GM12878 (cell line): ENCODE data around the gene TRPT1. TPM values are rescaled to one million over a fixed set of nuclear protein-coding genes. Genes with fewer than 3 reads are reported as not detected.

Source experiments
- ATAC-seq: fragments of 200-7000 bp; cut with Tn5 transposase; 3 replicates; pipeline ENCODE4 v1.9.1; 2020; ENCODE audit warnings: mild to moderate bottlenecking, moderate library complexity
- BruUV-seq: library from RNA; stranded (reverse); fragments of 400-500 nt; replicated peaks from 2 replicates; lab custom pipeline; 2021; lab: Mats Ljungman, UMichigan
- CTCF ChIA-PET: fragments of 300-600 bp; sonication (Branson Sonifier 250); formaldehyde crosslinking; extraction: SDS; loops from one replicate; lab custom pipeline; 2021; ENCODE audit warnings: inconsistent platforms; lab: Yijun Ruan, JAX
- POLR2A ChIA-PET: fragments of 350-600 bp; formaldehyde crosslinking; extraction: SDS; loops from one replicate; lab custom pipeline; 2021; ENCODE audit warnings: inconsistent platforms; lab: Charles Lee
- RAD21 ChIA-PET: fragments of 300-600 bp; sonication (Branson Sonifier 250); formaldehyde crosslinking; loops from one replicate; lab custom pipeline; 2023; ENCODE audit warnings: antibody characterized with exemption; ENCODE audit not compliant: unreplicated experiment; lab: Charles Lee
- SMC1A ChIA-PET: fragments of 300-600 bp; sonication (Branson Sonifier 250); formaldehyde crosslinking; loops from one replicate; lab custom pipeline; 2023; ENCODE audit not compliant: unreplicated experiment, uncharacterized antibody; lab: Charles Lee
- DNase-seq: peaks from one replicate; pipeline ENCODE4 v3.0.0-alpha.2; 2011; ENCODE audit warnings: low read depth, low spot score
- FAIRE-seq: peaks from 3 replicates; lab custom pipeline; 2011; peaks lifted over from hg19 to GRCh38; lab: Jason Lieb, UNC
- H2AFZ ChIP-seq: 2 replicates; pipeline ENCODE4 v1.6.0; 2011; ENCODE audit warnings: low read depth, low read length, control low read depth; ENCODE audit not compliant: control insufficient read depth
- H3K27ac ChIP-seq: 2 replicates; pipeline ENCODE4 v1.5.1; 2011; ENCODE audit warnings: control low read depth; ENCODE audit not compliant: control insufficient read depth, insufficient read depth
- H3K27me3 ChIP-seq, 2 experiments: replicated peaks in 1 of 2; 2 replicates each; pipeline versions ENCODE4 v1.6.0 to v1.6.1; 2011; ENCODE audit warnings: low read length in 1 of 2; ENCODE audit not compliant: control insufficient read depth in 2 of 2, insufficient read depth in 2 of 2
- H3K36me3 ChIP-seq, 2 experiments: 2 replicates each; pipeline ENCODE4 v1.5.1; 2011; ENCODE audit warnings: low read length in 1 of 2; ENCODE audit not compliant: control insufficient read depth in 2 of 2, insufficient read depth in 2 of 2
- H3K4me1 ChIP-seq: 2 replicates; pipeline ENCODE4 v1.6.1; 2011; ENCODE audit warnings: mild to moderate bottlenecking, low read length, moderate library complexity, mixed read lengths; ENCODE audit not compliant: control insufficient read depth, insufficient read depth
- H3K4me2 ChIP-seq: 2 replicates; pipeline ENCODE4 v1.6.0; 2011; ENCODE audit warnings: control low read depth; ENCODE audit not compliant: control insufficient read depth, insufficient read depth
- H3K4me3 ChIP-seq: fragments of 200-600 bp; sonication (generic); 2 replicates; pipeline ENCODE4 v1.5.1; 2016
- H3K79me2 ChIP-seq: 2 replicates; pipeline ENCODE4 v1.6.0; 2011; ENCODE audit warnings: low read length; ENCODE audit not compliant: control insufficient read depth, insufficient read depth
- H3K9ac ChIP-seq: 2 replicates; pipeline ENCODE4 v1.8.0; 2011; ENCODE audit warnings: low read length, control low read depth, mixed read lengths; ENCODE audit not compliant: control insufficient read depth, insufficient read depth
- H3K9me3 ChIP-seq: replicated peaks from 3 replicates; pipeline ENCODE4 v1.5.1; 2011; ENCODE audit warnings: mild to moderate bottlenecking, low read length; ENCODE audit not compliant: control insufficient read depth, insufficient read depth
- H4K20me1 ChIP-seq: 2 replicates; pipeline ENCODE4 v1.6.0; 2011; ENCODE audit not compliant: control insufficient read depth, insufficient read depth
- CBFB ChIP-seq: IDR thresholded peaks from 2 replicates; pipeline ENCODE4 v1.6.1; 2016; ENCODE audit warnings: antibody characterized with exemption, low read depth
- HSF1 ChIP-seq: fragments of 150-350 bp; IDR thresholded peaks from 2 replicates; pipeline ENCODE4 v1.6.1; 2014; ENCODE audit warnings: mild to moderate bottlenecking, low read depth, low read length
- KLF5 ChIP-seq: fragments of 450-650 bp; IDR thresholded peaks from 2 replicates; pipeline ENCODE4 v1.6.1; 2014; ENCODE audit warnings: mild to moderate bottlenecking; ENCODE audit not compliant: partially characterized antibody
- POLR2A ChIP-seq: IDR thresholded peaks from 2 replicates; pipeline ENCODE4 v1.6.1; 2011; ENCODE audit warnings: low read depth, mild to moderate bottlenecking, low read length
- WGBS: methylation state at CpG from one replicate; pipeline ENCODE4 v1.1.6; 2016; ENCODE audit warnings: low lambda C conversion rate; ENCODE audit not compliant: insufficient replicate concordance, insufficient coverage; ENCODE audit errors: missing lambda C conversion rate; 5-methylcytosine and 5-hydroxymethylcytosine counted together
- in situ Hi-C: fragments of 300-500 bp; cut with MboI; formaldehyde crosslinking; loops from 9 replicates; pipeline ENCODE4 v1.14.3; 2018; ENCODE audit warnings: mixed read lengths
- intact Hi-C: fragments of 100-400 bp; cut with micrococcal nuclease; formaldehyde crosslinking; loops from one replicate; pipeline ENCODE4 v1.14.2; 2022; ENCODE audit not compliant: unreplicated experiment
- polyA plus RNA-seq, 11 experiments: library from polyadenylated mRNA; depleted of rRNA in 4 of 11; unstranded in 6 of 11; stranded (reverse) in 5 of 11; fragments of >200 nt; fragmentation: Nextera tagmentation in 4 of 11; fragmentation: Illumina TruSeq in 1 of 11; extraction: Ambion mirVana in 4 of 11; extraction: Trizol in 1 of 11; gene quantifications; 1 replicate in 1 of 11; 2 replicates in 10 of 11; pipeline versions ENCODE4 v1.2.1 to v1.2.3, GENCODE V29; 2011 to 2016; ENCODE audit warnings: inconsistent platforms in 2 of 11, missing spikeins in 2 of 11, low read depth in 1 of 11
- total RNA-seq, 4 experiments: library from RNA; depleted of rRNA in 3 of 4; stranded (reverse); fragments of >200 nt in 3 of 4; fragmentation: Illumina TruSeq in 1 of 4; extraction: Trizol in 1 of 4; gene quantifications; 2 replicates each; pipeline versions ENCODE4 v1.2.1 to v1.2.3, GENCODE V29; 2013 to 2021

Gene TRPT1
- total and polyA plus RNA-seq, 10 of the 15 experiments (the other 5 are each of a cell fraction or from before 2014, with no cell fraction given) = 7.1 to 63.0 (median 31.4) TPM

GRCh38 chr11:64244966-64245365, 19.0 kb upstream of the TRPT1 start:
- no peak for ATAC-seq
- BruUV-seq = no TSS peak

GRCh38 chr11:64244107-64244506, 18.1 kb upstream of the TRPT1 start:
- BruUV-seq = no TSS peak
- in situ Hi-C loops = loop anchor here (25.0 kb wide), 1 partner anchor 1618 kb away; the partner anchor contains the start of genes CFL1, EFEMP2 and MUS81
- H3K27me3 ChIP-seq = no peaks in the 10 kb centered on the region
- 0 out of 2 replicates have a peak, but pooled peaks have one; percentile 35 for TF ChIP-seq POLR2A
- no peak for TF ChIP-seq HSF1
- no peak for FAIRE-seq
- H3K79me2 ChIP-seq = peaks cover 38% of the 10 kb centered on the region
- peaks cover 25% of the 10 kb centered on the region for H3K4me1 ChIP-seq
- no peak overlapping the region for H3K27ac ChIP-seq
- POLR2A ChIA-PET = interaction anchor here (1.2 to 7.4 kb wide), 9 partner anchors 16 to 61 kb away, joined by 3 to 82 read pairs (median 5); partner anchors contain the start of genes BAD, DNAJC4, ESRRA and FERMT3
- no peak overlapping the region for H2AFZ ChIP-seq
- RAD21 ChIA-PET = interaction anchor here (1.0 to 8.6 kb wide), 4 partner anchors 8 to 38 kb away, joined by 3 to 104 read pairs (median 10); partner anchors contain the start of genes FERMT3, NUDT22 and TRPT1
- no peak overlapping the region for H3K9ac ChIP-seq
- DNase-seq = no peak
- CTCF ChIA-PET = interaction anchor here (1.0 to 6.2 kb wide), 7 partner anchors 7 to 111 kb away, joined by 3 to 66 read pairs (median 13); partner anchors contain the start of genes CATSPERZ, FERMT3, NUDT22 and PLCB3
- no peaks in the 10 kb centered on the region for H3K9me3 ChIP-seq
- ATAC-seq = no peak
- SMC1A ChIA-PET = interaction anchor here (0.8 to 5.0 kb wide), 2 partner anchors 16 to 38 kb away, joined by 3 to 40 read pairs; partner anchors contain the start of gene FERMT3
- 63% methylated on average over 5 of the region's 5 CpGs for WGBS
- H4K20me1 ChIP-seq = no peaks in the 10 kb centered on the region
- H3K4me3 ChIP-seq = no peak overlapping the region
- intact Hi-C loops = no loop called here
- peaks cover 0 to 10% of the 10 kb centered on the region in 2 experiments; a peak in 2 of 4 replicates for H3K36me3 ChIP-seq
- H3K4me2 ChIP-seq = 0 out of 2 replicates have a peak overlapping the region, but pooled peaks have one; percentile 10

More at GRCh38 chr11:64244966-64245365, 19.0 kb upstream of the TRPT1 start:
- intact Hi-C loops = no loop called here
- CTCF ChIA-PET = interaction anchor here (1.0 to 6.2 kb wide), 6 partner anchors 24 to 60 kb away, joined by 3 to 66 read pairs (median 10); partner anchors contain the start of genes CATSPERZ and FERMT3
- Histone ChIP-seq H3K4me3 (peak overlapping the region; percentile 91), H4K20me1 (no peaks in the 10 kb centered on the region), H3K27me3 (no peaks in the 10 kb centered on the region), H2AFZ (no peak overlapping the region), H3K9me3 (no peaks in the 10 kb centered on the region), H3K9ac (peak overlapping the region; percentile 92), H3K4me2 (peak overlapping the region; percentile 80), H3K79me2 (peaks cover 38% of the 10 kb centered on the region), H3K36me3 (peaks cover 0 to 10% of the 10 kb centered on the region in 2 experiments; a peak in 2 of 4 replicates), H3K4me1 (peaks cover 16% of the 10 kb centered on the region), H3K27ac (peak overlapping the region; percentile 90)
- POLR2A ChIA-PET = interaction anchor here (1.3 to 7.4 kb wide), 10 partner anchors 12 to 61 kb away, joined by 3 to 82 read pairs (median 6); partner anchors contain the start of genes BAD, DNAJC4, ESRRA and FERMT3
- no peak for DNase-seq
- RAD21 ChIA-PET = interaction anchor here (0.6 to 8.6 kb wide), 5 partner anchors 11 to 110 kb away, joined by 3 to 104 read pairs (median 4); partner anchors contain the start of genes FERMT3, MACROD1 and VEGFB
- SMC1A ChIA-PET = interaction anchor here (1.8 to 2.0 kb wide), 2 partner anchors 38 to 41 kb away, joined by 5 to 7 read pairs; partner anchors contain the start of gene FERMT3
- no peak for FAIRE-seq
- 6% methylated on average over 6 of the region's 6 CpGs for WGBS
- in situ Hi-C loops = loop anchor here (25.0 kb wide), 1 partner anchor 1617 kb away; the partner anchor contains the start of genes CFL1, EFEMP2 and MUS81
- no peak for TF ChIP-seq CBFB
- TF ChIP-seq KLF5 = no peak
- no peak; the same call in 1 of the 2 replicates for TF ChIP-seq POLR2A
